GM20431 (cell line): Measurements from ENCODE around the gene PPIL3.
"Not testable (repeated sequence)": the region's sequence is repeated elsewhere in the genome, so short reads cannot be mapped to it uniquely, and the experiment has no call there.

ENCODE experiments used
- in situ Hi-C: fragments of 300-500 bp; cut with MseI, MboI; formaldehyde crosslinking; loops from one replicate; pipeline ENCODE4 v1.15.0; 2020; ENCODE audit warnings: low sequenced_read_pairs; ENCODE audit not compliant: unreplicated experiment

Gene PPIL3

DNA sequence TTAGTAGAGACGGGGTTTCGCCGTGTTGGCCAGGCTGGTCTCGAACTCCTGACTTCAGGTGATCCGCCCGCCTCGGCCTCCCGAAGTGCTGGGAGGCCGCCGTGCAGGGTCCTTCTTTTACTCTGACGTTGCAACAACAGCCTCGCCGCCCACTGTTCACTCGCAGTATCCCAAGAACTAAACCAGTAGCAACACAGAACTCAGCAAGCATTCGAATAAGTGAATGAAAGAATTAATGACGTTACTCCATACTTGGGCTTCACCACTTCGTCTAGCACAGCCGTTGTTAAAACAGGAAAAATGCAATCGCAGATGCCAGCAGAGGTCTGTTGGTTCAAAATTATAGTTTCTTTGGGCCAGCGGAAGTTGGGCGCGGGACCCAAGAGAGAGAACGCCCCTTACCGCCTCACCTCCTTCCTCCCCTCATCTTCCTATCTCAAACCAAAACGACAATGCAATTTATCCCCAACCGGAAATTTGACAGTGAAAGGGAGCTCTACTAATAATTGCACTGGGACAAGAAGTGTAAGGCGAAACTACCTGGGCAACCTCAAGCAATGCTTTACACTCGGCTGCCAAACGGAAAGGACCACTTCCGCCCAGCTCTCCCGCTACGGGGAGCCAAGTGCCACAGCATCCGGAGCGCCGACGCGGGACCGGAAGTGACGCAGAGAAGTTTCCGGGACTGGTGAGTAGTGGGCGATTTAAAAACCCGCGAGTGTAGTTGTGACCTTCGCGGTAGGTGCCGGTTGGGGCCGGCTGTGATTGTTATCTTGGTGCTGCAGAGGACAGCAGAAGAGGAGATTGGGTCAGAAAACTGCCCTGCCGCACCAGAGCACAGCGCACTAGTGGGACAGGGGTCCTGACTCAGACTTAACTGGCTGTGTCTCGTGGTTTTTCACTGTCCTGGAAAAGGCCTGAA lies at the start of gene PPIL3, which contains the start of gene NIF3L1:
Gene PPIL3 (minus strand): TSS at position 374 of the 922 bp plus-strand sequence. CDS start 1,462 bp downstream, outside the sequence.
Gene NIF3L1 (plus strand): TSS at position 668 of the 922 bp plus-strand sequence. CDS start 2,573 bp downstream, outside the sequence.
- in situ Hi-C loops: no loop called here

DNA sequence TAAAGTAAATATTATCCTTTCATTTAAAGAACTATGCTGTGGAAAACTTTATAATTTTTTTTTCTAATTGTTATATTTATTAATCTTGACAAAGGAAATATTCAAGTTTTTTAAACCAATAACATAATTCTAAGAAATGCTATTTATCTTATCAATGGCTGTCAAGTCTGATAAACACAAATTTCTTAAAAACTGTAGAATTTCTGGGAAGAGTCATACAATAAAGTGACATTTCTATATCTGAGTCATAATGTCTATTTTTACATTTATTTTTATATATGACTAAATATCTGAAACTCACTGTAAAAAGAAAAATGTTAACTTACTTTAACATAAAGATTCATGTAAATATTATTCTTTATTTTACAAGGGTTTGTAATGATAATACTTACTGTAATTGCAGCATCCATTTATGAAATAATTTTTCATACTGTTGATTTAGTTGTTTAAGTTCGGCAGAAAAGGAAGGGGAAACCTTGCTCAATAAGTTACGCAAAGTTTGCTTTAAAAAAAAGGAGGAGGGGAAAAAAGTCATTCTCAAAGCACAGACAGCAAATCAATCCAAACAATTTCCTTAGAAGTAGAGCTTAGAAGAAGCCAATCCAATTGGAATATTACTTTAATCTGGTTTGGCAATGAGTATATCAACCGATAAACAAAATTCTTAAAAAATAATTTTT lies 42.2 kb upstream of the PPIL3 start:
- in situ Hi-C loops: no loop called here

DNA sequence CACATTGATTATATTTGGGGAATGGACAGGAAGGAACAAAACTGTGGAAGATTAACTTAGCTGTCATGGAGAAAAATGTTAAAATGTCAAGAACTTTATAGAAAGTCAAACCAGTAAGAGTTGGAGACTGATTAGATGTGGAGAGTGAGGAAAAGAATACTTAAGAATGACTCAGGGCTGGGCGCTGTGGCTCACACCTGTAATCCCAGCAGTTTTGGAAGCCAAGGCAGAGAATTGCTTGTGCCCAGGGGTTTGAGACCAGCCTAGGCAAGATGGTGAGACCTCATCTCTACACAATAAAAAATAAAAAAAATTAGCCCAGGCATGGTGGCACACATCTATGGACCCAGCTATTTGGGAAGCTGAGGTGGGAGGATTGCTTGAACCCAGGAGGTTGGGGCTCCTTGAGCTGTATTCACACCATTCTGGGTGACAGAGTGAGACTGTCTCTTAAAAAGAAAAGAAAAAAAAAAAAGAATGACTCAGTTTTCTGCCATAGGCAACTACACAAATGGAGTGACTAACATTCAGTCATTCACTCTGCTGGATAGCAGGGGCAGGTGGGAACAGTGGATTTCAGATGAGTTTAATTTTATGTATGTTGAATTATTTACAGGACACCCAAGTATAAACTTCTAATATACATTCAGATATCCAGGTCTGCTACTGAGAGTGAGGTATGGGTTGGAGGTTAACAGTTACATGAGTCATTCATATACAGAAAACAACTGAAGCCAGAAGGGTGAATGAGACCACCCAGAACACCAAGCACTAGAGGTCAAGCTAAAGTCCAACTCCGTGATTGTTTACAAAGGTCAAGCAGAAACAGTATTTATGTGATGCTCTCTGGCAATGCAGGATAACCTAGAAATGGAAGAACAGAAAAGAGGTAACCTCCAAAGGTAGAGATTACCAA lies 40.7 kb upstream of the PPIL3 start:
- in situ Hi-C loops: no loop called here

DNA sequence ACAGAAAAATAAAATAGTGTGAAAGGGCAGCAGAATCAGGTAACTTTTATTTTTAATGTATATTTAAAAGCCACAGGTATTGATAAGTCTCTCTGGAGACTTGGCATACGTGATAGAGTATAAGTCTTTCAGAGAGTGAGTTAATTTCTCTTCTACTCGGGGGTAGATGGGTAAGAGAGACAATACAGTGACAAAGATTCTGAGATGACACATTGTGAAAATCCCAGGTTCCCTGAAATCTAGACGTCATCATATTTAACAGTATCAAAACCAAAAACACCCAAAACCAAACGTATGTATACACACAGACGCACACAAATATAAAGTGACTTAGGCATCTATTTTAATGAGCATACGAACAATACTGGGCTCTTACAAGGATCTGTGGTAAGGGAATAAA lies 33.6 kb upstream of the PPIL3 start:
- in situ Hi-C loops: no loop called here

DNA sequence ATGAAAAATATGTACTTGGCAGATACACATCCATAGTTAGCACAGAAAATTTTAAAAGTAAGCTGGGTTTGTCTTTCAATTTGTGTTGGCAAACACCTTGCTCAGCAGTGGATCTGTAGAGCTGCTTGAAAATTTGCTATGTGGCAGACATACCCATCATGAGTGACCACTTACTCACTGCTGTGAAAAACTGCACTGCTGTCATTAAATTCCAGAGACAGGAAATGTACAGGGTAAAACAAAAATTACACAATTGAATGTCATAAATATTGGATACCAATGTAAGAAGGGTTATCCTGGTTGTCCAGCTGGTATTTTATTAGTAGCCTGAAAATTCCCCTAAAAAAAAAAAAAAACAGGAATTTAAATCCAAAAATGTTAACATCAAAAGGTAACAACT lies 24.8 kb upstream of the PPIL3 start:
- in situ Hi-C loops: loop anchor here (10.0 kb wide), 1 partner anchor 261 kb away; no protein-coding TSS in a partner anchor

DNA sequence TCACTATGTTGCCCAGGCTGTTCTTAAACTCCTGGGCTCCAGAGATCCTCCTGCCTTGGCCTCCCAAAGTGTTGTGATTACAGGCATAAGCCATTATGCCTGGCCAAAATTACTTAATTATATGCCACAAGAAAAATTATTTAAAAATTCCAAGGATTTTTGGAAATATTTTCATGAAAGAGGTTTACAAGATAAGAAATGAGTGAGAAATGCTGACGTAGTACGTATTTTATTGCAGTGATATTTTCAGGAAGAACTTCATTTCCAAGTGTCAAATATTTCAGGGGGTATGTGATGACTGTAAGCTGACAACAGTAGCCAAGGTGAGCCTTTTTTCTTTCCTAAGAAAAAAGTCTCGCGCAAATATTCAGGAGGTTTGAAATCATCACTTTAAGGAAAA lies 21.1 kb upstream of the PPIL3 start:
- in situ Hi-C loops: loop anchor here (10.0 kb wide), 1 partner anchor 265 kb away; no protein-coding TSS in a partner anchor

DNA sequence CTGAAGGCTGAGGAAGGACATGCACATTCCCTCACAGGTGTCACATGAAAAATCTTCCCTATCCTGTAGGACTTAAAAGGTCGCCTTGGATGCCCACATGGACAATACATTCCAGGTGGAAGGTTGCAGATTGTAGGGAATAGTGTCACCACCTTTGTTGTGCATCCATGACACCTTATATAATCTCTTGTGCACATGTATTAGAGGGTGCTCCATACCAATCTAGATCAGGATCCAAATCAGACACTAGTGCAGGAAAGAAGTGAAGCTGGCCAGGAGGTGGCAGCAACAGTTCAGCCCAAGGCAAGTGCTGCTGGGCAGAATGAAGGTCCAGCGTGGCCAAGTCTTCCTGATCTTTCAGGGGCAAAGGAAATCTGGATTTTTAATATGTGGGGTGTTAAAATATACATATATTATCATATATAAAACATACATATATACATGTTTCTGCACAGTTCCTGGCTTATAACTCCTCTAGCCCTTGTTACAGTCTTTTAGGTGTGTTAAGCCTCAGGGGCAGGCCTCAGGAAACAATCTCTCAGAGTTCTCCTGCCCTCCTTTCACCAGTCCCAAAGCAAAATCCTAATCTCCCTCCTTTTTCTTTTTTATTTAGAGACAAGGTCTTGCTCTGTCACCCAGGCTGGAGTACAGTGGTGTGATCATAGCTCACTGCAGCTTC lies 16.9 kb upstream of the PPIL3 start:
- in situ Hi-C loops: no loop called here

DNA sequence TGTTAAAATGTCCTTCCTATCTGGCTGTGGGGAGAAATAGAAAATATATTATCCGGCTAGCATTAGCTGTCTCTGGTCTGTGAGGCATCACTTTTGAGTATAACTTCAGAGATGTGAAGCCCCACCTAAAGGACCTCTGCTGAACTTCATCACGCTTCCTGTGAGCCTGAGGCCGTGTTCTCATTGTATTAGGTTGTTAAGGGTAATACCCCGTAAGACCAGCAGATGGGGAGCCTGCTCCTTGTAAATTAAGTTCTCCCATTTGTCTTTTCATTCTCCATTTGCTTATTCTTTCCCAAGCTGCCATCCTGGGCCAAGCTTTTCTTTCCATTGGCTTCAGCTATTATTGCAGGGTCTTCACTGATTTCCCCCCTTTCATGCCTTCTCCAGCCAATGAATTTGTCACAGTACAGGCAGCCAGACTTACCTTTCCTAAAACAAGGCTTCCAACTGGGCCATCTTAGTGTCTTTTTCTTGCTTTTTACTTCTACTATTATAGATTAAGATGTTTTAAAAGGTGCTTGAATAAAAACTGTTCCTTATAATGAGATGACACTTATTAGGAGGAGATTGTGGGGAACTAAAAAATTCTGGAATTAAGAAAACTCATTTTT lies 12.7 kb upstream of the PPIL3 start:
- in situ Hi-C loops: no loop called here

DNA sequence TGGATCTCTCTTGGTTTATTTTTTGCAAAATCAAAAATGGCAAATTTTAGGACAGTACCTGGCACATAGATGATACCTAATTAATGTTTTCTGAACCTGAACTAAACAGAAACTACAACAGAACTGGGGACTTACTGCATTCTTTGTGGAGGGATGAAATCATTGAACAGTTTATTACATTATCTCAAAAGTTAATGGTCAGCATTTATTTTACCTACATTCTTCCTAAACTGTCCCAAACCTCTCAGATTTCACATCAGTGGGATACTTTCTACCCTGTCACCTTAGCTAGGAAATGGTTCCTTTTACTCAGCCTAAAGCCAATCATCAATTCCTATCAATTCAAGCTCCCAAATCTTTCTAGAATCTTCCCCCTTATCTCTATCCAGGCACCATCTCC lies 10.6 kb upstream of the PPIL3 start:
- in situ Hi-C loops: no loop called here

DNA sequence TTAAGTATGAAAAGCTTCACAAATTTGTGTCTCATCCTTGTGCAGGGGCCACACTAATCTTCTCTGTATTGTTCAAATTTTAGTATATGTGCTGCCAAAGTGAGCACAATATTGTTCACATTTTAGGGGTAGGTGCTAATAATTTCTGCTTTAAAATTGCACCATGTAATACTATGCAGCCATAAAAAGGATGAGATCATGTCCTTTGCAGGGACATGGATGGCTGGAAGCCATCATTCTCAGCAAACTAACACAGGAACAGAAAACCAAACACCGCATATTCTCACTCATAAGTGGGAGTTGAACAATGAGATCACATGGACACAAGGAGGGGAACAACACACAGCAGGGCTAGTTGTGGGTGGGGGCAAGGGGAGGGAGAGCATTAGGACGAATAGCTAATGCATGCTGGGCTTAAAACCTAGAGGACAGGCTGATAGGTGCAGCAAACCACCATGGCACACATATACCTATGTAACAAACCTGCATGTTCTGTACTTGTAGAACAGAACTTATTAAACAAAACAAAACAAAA lies 7.1 kb downstream of the PPIL3 start:
- in situ Hi-C loops: not testable (repeated sequence)

DNA sequence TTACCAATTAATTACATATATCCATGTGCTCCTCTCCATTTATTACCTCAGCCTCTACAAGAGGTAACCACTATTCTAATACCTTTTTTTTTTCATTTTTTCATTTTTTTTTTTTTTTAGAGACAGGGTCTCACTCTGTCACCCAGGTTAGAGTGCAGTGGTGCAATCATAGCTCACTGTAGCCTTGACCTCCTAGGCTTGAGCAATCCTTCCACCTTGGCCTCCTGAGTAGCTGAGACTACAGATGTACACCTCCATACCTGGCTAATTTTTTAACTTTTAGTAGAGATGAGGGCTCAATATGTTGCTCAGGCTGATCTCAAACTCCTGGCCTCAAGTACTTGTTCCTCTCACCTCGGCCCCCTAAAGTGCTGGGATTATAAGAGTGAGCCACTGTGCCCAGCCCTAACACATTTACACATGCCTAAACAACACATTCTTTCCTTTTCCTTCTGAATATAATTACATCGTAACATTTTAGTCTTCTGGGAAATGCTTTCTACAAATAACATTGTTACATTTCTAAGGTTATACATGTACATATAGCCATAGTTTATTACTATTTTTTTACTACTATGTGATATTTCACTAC lies 10.5 kb downstream of the PPIL3 start:
- in situ Hi-C loops: no loop called here

DNA sequence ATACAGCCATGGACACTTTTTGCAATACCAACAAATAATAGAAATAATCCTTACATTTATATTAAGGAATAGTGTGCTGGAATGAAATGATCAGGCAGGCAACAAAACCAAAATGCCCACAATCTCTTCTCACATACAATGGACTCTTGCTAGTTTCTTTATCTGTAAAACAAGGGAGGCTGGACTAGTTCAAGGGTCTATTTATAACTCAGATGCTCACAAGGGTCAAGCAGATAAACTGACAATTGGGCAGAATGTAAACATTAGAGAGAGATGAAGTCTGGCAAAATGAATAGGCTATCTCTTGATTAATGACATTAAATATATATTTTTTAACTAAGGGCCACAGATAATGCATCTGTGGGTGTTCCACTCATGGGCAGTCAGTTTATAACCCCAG lies 11.4 kb downstream of the PPIL3 start:
- in situ Hi-C loops: no loop called here

DNA sequence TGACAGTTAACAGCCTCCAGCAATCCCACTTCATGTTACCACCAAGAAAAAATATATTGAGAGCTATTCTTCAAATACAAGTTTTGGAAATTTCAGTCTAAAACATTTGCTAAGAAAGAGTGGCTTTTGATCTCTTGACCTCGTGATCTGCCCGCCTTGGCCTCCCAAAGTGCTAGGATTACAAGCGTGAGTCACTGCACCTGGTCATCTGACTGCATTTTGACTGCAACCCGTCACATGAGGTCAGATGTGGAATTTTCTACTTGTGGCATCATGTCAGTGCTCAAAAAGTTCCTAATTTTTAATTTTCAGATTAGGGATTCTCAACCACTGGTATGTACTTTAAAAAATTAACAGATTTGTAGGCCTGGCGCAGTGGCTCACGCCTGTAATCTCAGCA lies 15.3 kb downstream of the PPIL3 start:
- in situ Hi-C loops: no loop called here

DNA sequence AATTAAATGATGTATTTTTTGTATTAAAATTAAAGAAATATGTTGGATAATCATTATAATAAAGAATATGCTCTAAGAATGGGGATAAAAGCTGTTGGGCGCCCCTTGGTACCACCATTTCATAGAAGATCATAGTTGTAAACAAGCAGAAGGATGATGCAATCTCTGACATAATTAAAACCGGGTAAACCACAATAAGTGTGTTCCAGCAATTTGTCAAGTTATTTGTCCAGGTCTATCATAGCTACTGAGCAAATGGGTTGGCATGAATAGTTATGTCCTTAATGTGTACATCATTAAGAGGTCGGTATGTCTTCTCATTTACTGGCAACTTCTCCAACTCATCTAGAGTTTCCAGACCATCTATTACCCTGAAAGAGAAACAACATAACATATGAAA lies 17.7 kb downstream of the PPIL3 start:
- in situ Hi-C loops: no loop called here

DNA sequence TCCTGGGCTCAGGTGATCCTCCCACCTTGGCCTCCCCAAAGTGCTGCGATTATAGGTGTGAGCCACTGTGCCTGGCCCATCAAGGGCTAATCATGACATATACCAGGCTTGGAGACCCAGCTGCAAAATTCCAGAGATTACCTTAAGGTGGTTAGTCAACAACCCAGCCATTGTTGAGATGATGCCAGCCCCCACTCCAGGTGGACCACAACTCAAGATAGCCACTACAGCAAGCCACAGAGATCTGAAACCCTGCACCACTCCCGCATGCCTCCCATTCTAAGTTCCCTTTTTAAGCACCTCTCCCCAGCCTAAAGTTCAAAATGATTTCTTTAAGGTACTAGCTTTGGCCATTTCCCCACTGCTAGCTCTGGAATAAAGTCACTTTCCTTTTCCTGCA lies 19.9 kb downstream of the PPIL3 start:
- in situ Hi-C loops: no loop called here

DNA sequence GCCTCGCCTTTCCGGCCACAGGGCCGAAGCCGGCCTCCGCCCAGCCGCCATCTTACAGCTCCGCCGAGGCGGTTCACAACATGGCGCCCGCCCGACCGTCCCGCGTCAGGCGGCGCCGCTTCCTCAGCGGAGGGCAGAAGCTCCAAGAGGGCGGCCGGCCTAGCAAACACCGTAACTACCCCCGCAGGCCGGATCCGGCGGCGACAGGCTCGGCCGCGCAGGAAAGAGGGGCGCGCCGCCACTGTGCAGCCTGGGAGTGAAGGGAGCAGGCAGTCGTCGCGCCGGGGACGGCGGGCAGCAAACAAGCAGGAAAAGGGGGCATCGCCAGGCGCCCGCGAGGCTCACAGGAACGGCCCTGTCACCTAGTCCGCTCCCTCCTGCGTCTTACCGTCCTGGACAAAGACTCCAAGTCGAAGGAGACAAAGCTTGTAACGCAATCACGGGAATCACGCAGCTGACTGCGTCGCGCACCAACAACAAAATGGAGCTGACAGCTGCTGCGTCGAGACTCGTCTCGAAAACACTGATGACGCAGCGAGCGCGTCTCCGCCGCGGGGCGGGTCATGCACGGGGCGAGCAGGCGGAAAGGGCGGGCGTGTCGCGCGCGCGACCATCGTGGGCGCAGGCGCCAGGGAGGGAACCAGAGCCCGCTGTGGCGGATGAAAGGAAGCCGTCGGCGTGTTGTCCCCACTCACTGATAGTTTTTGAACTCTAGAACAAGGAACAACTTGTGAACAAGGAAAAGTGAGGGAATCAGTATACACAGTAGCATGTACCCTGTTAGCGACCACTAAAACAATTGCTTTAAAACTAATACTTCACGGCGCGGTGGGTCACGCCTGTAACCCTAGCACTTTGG lies 24.5 kb downstream of the PPIL3 start, which contains the start of gene CLK1:
Gene CLK1 (minus strand): TSS at position 483 of the 859 bp plus-strand sequence. CDS start 2,796 bp downstream, outside the sequence.
- in situ Hi-C loops: no loop called here

DNA sequence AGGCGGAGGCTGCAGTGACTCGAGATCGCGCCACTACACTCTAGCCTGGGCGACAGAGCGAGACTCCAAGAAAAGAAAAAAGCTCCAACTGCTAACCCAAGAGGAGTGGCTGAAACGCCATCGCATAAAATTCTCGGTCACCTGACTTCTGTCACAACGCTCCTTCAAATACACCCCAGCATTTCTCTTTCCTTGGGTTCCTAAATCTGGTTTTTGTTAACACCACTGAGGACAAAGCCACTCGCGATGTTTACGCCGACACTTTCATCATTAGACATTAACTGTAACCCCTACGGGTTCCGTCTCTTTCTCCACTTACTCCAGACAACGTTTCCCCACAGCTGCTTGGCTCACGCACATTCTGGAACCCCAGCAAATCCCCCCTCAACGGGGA lies 25.1 kb downstream of the PPIL3 start:
- in situ Hi-C loops: no loop called here
